ENCODE measurements around the gene CD248.

The CD248 gene

GRCh38 chr11:66292543-66293332 is 24.1 kb downstream of the CD248 start:
- no peak for ATAC-seq
- Mint-ChIP-seq H3K27ac (no peak overlapping the region), H3K4me3 (peak overlapping the region; percentile 3 to 50), H3K9me3 (no peaks in the 10 kb centered on the region), H3K27me3 (peaks cover 49% of the 10 kb centered on the region), H3K4me1 (peaks cover 30% of the 10 kb centered on the region)
- no peak for DNase-seq

DNA sequence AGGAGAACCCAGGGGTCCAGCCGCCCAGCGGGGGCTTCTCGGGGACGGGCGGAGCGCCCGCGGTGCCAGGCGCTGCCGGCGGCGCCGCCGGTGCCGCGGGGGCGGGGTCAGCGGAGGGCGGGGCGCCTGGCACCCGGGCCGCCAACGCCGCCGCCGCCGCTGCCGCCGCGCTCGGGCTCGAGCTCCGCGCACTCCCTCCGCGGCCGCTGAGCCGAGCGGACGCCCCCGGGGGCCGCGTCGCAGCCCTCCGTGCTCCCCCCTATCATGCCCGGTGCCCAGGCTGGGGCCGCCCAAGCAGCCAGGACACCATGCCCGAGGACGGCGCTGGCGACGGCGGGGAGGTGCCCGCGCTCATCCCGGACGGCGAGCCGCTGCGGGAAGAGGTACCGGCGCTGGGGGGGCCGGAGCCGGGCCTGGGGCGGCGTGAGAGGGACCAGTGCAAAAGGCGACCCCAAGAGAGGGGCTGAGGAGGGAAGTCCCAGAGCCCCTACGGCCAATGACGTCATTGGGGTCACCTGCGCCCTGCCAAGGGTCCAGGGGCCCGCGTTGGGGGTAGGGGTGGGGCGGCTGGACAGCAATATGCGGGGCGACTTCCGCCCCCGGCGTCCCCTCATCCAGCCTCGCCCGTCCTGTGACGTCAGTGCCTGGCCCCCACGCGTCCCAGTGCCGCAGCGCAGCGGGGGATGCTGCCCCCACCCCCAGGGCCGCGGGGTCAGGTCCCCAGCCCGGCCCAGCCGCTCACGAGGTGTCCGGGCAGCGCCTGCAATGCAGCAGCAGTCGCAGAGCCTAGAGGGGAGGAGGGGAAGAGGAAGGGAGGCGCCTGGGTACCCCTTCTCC is 24.9 kb downstream of the CD248 start, which contains the start of gene TMEM151A:
Gene TMEM151A (plus strand): TSS at position 189 of the 837 bp plus-strand sequence. CDS start 120 bp downstream, at position 309.
- Mint-ChIP-seq H3K27me3 (peaks cover 49% of the 10 kb centered on the region), H3K9me3 (no peaks in the 10 kb centered on the region), H3K4me1 (peaks cover 39% of the 10 kb centered on the region), H3K27ac (no peak within 1 kb of the TSS), H3K4me3 (peak within 1 kb of the TSS; percentile 3 to 92)
- ATAC-seq (no peak), DNase-seq (no peak)

DNA sequence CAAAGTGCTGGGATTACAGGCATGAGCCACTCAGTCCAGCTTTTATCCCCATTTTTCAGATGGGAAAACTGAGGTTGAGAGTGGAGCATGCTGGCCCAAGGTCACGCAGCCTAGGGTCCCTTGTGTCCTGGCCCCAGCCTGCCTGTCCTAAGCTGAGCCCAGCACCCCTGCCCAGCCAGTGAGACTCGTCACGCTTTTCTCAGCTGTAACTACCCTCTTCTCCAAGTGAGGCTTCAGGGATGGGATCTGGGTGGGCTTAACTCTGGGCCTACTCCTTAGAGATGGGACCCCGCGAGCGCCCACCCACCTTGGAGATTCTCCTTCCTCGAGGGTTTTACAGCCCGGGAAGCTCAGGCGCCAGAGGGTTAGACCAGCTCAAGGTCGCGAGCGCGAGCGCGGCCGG is 25.5 kb downstream of the CD248 start:
- ATAC-seq: no peak
- peaks cover 45% of the 10 kb centered on the region for H3K4me1 Mint-ChIP-seq
- no peak for DNase-seq
- no peak overlapping the region for H3K27ac Mint-ChIP-seq
- H3K4me3 Mint-ChIP-seq: no peak overlapping the region
- H3K9me3 Mint-ChIP-seq: no peaks in the 10 kb centered on the region
- H3K27me3 Mint-ChIP-seq: peaks cover 46% of the 10 kb centered on the region

DNA sequence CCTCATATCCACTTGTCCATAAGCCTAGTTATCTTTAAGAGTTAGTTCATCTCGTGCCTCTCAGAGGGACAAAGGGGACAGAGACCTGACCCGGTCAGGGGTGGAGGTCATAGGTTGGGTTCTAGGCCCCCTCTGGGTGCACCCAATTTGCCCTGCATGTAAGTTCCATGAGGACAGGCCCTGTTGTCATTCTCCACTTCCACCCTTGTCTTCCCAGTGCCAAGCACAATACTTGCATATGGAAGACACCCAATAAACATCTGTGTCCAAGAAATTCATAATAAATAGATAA is 26.6 kb downstream of the CD248 start:
- Mint-ChIP-seq H3K27ac (no peak overlapping the region), H3K9me3 (no peaks in the 10 kb centered on the region), H3K27me3 (peaks cover 40% of the 10 kb centered on the region), H3K4me3 (peak overlapping the region; percentile 82 to 92), H3K4me1 (peaks cover 55% of the 10 kb centered on the region)
- DNase-seq: no peak
- ATAC-seq: no peak

- Mint-ChIP-seq H3K9me3 (no peaks in the 10 kb centered on the region), H3K4me3 (peak overlapping the region; percentile 82 to 92), H3K4me1 (peaks cover 58% of the 10 kb centered on the region), H3K27me3 (peaks cover 39% of the 10 kb centered on the region), H3K27ac (peak overlapping the region; percentile 90)
- DNase-seq: peak; percentile 86 to 87
- ATAC-seq: peak; percentile 81
These were observed 27.1 kb downstream of the CD248 start for GRCh38 chr11:66289548-66290329.

GRCh38 chr11:66288671-66289547 is 27.9 kb downstream of the CD248 start, which contains the start of gene YIF1A:
Gene YIF1A, minus strand, starts transcription at chr11:66289143. Its CDS starts 158 bp downstream, at chr11:66288985.
- Mint-ChIP-seq H3K4me3 (peak within 1 kb of the TSS; percentile 82 to 92), H3K27ac (peak within 1 kb of the TSS; percentile 90), H3K4me1 (peaks cover 65% of the 10 kb centered on the region), H3K9me3 (no peaks in the 10 kb centered on the region), H3K27me3 (peaks cover 32% of the 10 kb centered on the region)
- ATAC-seq: peak; percentile 96
- peak; percentile 97 to 99 for DNase-seq

DNA sequence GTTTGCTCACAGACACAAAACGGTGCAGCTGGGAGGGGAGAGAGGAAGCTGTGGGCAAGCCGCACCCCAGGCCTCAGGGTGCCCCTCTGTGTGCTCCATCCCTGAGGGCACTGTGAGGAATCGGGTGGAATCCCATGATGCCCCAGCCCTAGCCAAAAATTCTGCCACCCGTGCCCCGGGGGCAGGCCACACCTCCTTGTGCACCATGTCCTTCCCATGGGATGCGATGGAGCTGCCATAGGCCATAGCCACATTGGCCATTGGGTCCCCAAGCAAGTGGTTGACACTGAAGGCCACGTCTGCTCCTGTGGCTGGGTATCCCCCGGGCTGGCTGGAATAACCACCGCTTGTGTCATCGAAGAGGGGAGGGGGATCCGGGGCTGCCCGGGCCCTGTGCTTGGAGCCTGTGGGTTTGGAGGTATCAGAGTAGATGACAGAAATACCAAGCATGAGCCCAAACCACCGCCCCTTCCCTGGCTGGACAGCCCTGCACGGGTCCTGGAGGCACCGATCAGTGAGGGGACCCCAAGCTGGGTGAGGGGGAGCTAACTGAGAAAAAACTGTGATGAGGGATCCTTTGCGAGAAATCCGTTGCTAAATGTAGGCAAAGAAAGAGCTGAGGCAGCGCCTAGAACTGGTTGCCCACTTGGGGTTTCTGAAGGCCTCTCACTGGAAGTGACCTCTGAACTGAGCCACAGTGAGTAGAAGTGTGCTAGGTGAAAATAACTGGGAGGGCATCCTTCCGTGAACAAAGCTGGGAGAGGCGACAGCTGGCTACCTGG is 28.8 kb downstream of the CD248 start:
- DNase-seq (no peak), ATAC-seq (no peak)
- Mint-ChIP-seq H3K9me3 (no peaks in the 10 kb centered on the region), H3K4me3 (peak overlapping the region; percentile 82 to 92), H3K27ac (peak overlapping the region; percentile 88), H3K27me3 (peaks cover 24% of the 10 kb centered on the region), H3K4me1 (peaks cover 69% of the 10 kb centered on the region)

DNA sequence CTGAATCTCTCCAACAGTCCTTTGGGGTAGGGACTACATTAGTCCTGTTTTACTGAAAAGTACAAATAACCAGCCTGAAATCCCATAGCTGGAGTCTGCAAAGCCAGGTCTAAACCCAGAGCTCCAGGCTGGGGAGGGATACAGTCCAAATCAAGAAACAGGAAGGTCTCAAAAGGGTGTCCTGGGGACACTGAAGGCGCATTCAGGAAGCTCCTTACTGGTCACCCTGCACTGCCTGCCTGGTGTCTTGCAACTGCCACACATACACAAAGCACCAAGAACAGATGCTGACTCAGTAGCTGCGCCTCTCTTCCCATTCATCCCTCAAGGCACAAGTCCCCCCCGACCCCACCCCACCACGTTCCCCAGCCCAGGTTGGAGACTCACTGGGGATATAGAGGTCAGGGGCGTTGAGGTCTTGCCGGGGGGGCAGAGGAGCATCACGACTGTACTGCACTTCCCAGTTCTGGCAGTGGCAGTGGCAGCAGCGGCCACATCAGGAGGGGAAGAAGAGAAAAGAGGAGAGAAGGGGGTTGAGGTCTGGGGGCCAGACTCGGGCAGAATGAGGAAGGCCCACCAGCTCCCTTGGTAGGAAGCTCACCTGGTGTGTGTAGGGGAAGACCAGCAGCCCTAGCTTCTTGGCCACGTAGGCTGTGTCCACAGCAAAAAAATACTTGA is 29.5 kb downstream of the CD248 start:
- peaks cover 16% of the 10 kb centered on the region for H3K27me3 Mint-ChIP-seq
- no peaks in the 10 kb centered on the region for H3K9me3 Mint-ChIP-seq
- peak overlapping the region; percentile 82 to 92 for H3K4me3 Mint-ChIP-seq
- ATAC-seq (no peak), DNase-seq (no peak)
- peaks cover 69% of the 10 kb centered on the region for H3K4me1 Mint-ChIP-seq
- peak overlapping the region; percentile 78 to 94 for H3K27ac Mint-ChIP-seq

- no peaks in the 10 kb centered on the region for H3K9me3 Mint-ChIP-seq
- ATAC-seq: no peak
- H3K4me3 Mint-ChIP-seq: peak overlapping the region in 1 of 2 donors; percentile 37
- DNase-seq: no peak
- peaks cover 74% of the 10 kb centered on the region for H3K4me1 Mint-ChIP-seq
- no peak overlapping the region for H3K27ac Mint-ChIP-seq
- peaks cover 14% of the 10 kb centered on the region for H3K27me3 Mint-ChIP-seq
These were observed 30.1 kb downstream of the CD248 start for GRCh38 chr11:66286699-66287098.

DNA sequence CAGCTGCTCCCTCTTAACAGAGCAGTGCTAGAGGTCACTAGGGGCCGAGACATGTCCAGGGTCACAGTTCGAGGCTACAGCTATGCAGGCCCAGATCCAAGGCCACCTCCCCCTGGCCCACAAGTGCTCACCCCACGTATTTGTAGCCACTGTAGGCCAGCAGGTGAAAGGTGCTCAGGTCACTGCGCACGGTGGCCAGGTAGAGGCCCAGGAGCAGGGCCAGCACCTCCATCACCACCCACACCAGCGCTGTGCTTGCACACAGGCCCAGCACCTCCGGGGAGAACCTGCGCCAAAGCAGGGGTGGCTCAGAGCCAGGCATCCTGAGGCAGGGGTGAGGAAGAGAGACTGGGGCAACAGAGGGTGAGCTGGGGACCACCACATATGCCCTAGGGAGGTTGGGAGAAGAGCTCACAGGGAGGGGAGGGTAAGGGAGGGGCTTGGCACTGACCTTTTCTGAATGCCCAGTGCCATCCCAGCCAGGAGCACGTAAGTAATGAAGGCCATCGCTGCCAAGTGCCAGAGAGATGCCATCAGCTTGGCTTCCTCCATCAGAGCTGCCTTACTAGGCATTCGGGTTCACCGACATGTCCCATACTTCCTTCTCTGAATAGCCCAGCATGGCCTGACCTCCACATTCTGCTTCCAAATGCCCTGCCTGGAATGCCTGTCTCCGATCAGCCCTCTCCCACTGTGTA is 31.4 kb downstream of the CD248 start:
- Mint-ChIP-seq H3K4me3 (no peak overlapping the region), H3K9me3 (no peaks in the 10 kb centered on the region), H3K27ac (no peak overlapping the region), H3K27me3 (peaks cover 12% of the 10 kb centered on the region), H3K4me1 (peaks cover 73% of the 10 kb centered on the region)
- no peak for ATAC-seq
- no peak for DNase-seq

- ATAC-seq: no peak
- H3K4me1 Mint-ChIP-seq: peaks cover 68% of the 10 kb centered on the region
These were observed 32.2 kb downstream of the CD248 start for GRCh38 chr11:66284526-66285078.

GRCh38 chr11:66283461-66284105 is 33.3 kb downstream of the CD248 start:
- H3K27me3 Mint-ChIP-seq: peaks cover 21% of the 10 kb centered on the region
- no peak for DNase-seq
- H3K4me3 Mint-ChIP-seq: no peak overlapping the region
- peak overlapping the region in 1 of 2 donors; percentile 85 for H3K27ac Mint-ChIP-seq
- ATAC-seq: no peak
- no peaks in the 10 kb centered on the region for H3K9me3 Mint-ChIP-seq
- H3K4me1 Mint-ChIP-seq: peaks cover 74% of the 10 kb centered on the region

More at GRCh38 chr11:66284526-66285078, 32.2 kb downstream of the CD248 start:
- no peak for DNase-seq
- peaks cover 14% of the 10 kb centered on the region for H3K27me3 Mint-ChIP-seq
- H3K27ac Mint-ChIP-seq: peak overlapping the region in 1 of 2 donors; percentile 36
- no peaks in the 10 kb centered on the region for H3K9me3 Mint-ChIP-seq
- H3K4me3 Mint-ChIP-seq: no peak overlapping the region
